ENCODE data around the gene RAMP2.

GRCh38 chr17:42784409-42784808 lies 23.4 kb downstream of the RAMP2 start:
- TF ChIP-seq ZFP36 (IDR thresholded peaks at IDR 0.05; ENCODE audit: borderline replicate concordance, partially characterized antibody): no peak
- TF ChIP-seq CBX2 (IDR thresholded peaks at IDR 0.05; ENCODE audit: borderline replicate concordance, low read depth): no peak
- TF ChIP-seq CTCF (IDR thresholded peaks at IDR 0.05): no peak
- no peak for TF ChIP-seq CHD2 (IDR thresholded peaks at IDR 0.05; ENCODE audit: low read length, partially characterized antibody)
- TF ChIP-seq RAD21 (conservative IDR thresholded peaks at IDR 0.05 in 1 of 2, IDR thresholded peaks at IDR 0.05 in 1 of 2): no peak
- no peak for TF ChIP-seq REST (IDR thresholded peaks at IDR 0.05)
- TF ChIP-seq TP53 (CRISPR knock-in tag; IDR thresholded peaks at IDR 0.05): no peak
- TF ChIP-seq CEBPB (IDR thresholded peaks at IDR 0.05): no peak
- TF ChIP-seq POLR2A (IDR thresholded peaks at IDR 0.05; ENCODE audit: low read length): no peak
- no peak for TF ChIP-seq MAZ (IDR thresholded peaks at IDR 0.05; ENCODE audit: borderline replicate concordance, low read depth, low read length)
- TF ChIP-seq HOXA7 (CRISPR knock-in tag; IDR thresholded peaks at IDR 0.05): no peak
- TF ChIP-seq POLR2AphosphoS2 (conservative IDR thresholded peaks at IDR 0.05; ENCODE audit: low read length): no peak
- no peak for TF ChIP-seq JUN (IDR thresholded peaks at IDR 0.05)
- TF ChIP-seq JUNB (IDR thresholded peaks at IDR 0.05): no peak

All from A549 (cell line).